Neuronal stem cell (in vitro differentiated cells): ENCODE measurements around the gene RBMX.

Experiments used
- DNase-seq: peaks from one replicate; pipeline ENCODE4 v3.0.0-alpha.2; 2013; ENCODE audit warnings: low spot score
- H2AFZ ChIP-seq: one replicate; pipeline ENCODE4 v1.6.1; 2013; ENCODE audit warnings: mild to moderate bottlenecking, low read length, inconsistent platforms
- H2AK5ac ChIP-seq: 2 replicates; pipeline ENCODE4 v1.6.1; 2013; ENCODE audit warnings: low read depth, mild to moderate bottlenecking, inconsistent platforms, low read length, moderate library complexity, mixed read lengths
- H2BK120ac ChIP-seq: 2 replicates; pipeline ENCODE4 v1.6.1; 2013; ENCODE audit warnings: low read depth, mild to moderate bottlenecking, inconsistent platforms, low read length, moderate library complexity, mixed read lengths
- H2BK12ac ChIP-seq: one replicate; pipeline ENCODE4 v1.6.1; 2013; ENCODE audit warnings: low read length, inconsistent platforms
- H2BK15ac ChIP-seq: 2 replicates; pipeline ENCODE4 v1.6.1; 2013; ENCODE audit warnings: mild to moderate bottlenecking, low read length, inconsistent platforms, mixed read lengths
- H2BK5ac ChIP-seq: one replicate; pipeline ENCODE4 v1.6.1; 2013; ENCODE audit warnings: inconsistent platforms, mild to moderate bottlenecking, low read length, moderate library complexity
- H3K14ac ChIP-seq: one replicate; pipeline ENCODE4 v1.6.1; 2013; ENCODE audit warnings: low read length, inconsistent platforms
- H3K18ac ChIP-seq: 2 replicates; pipeline ENCODE4 v1.6.1; 2013; ENCODE audit warnings: low read length, inconsistent platforms
- H3K23ac ChIP-seq: 2 replicates; pipeline ENCODE4 v1.6.1; 2013; ENCODE audit warnings: low read depth, mild to moderate bottlenecking, mixed read lengths, low read length, inconsistent platforms; ENCODE audit not compliant: poor library complexity
- H3K27ac ChIP-seq: replicated peaks from 3 replicates; pipeline ENCODE4 v1.5.1; 2013; ENCODE audit warnings: low read length, inconsistent platforms
- H3K27me3 ChIP-seq, 3 experiments: 2 replicates each; pipeline ENCODE4 v1.6.1; 2013; ENCODE audit warnings: low read length in 3 of 3, mild to moderate bottlenecking in 2 of 3, inconsistent platforms in 1 of 3, low read depth in 1 of 3, mixed read lengths in 1 of 3, moderate library complexity in 1 of 3; ENCODE audit not compliant: control insufficient read depth in 3 of 3, insufficient read depth in 3 of 3
- H3K36me3 ChIP-seq, 2 donors: replicated peaks in 1 of 2; 2 replicates each; pipeline ENCODE4 v1.6.1; 2013; ENCODE audit warnings: low read length in 2 of 2; ENCODE audit not compliant: control insufficient read depth in 2 of 2, insufficient read depth in 2 of 2
- H3K4ac ChIP-seq: 2 replicates; pipeline ENCODE4 v1.6.1; 2013; ENCODE audit warnings: inconsistent platforms, mild to moderate bottlenecking, low read length, moderate library complexity
- H3K4me1 ChIP-seq, 2 donors: 1 replicate in 1 of 2; 2 replicates in 1 of 2; pipeline ENCODE4 v1.6.1; 2013; ENCODE audit warnings: low read length in 2 of 2, low read depth in 1 of 2; ENCODE audit not compliant: control insufficient read depth in 2 of 2, insufficient read depth in 1 of 2
- H3K4me2 ChIP-seq: one replicate; pipeline ENCODE4 v1.6.1; 2013; ENCODE audit warnings: mild to moderate bottlenecking, low read length, inconsistent platforms; ENCODE audit not compliant: insufficient read depth, poor library complexity, severe bottlenecking
- H3K4me3 ChIP-seq, 2 donors: 2 replicates each; pipeline ENCODE4 v1.5.1; 2013; ENCODE audit warnings: low read length in 2 of 2, mild to moderate bottlenecking in 2 of 2, inconsistent platforms in 1 of 2, moderate library complexity in 1 of 2
- H3K79me1 ChIP-seq: one replicate; pipeline ENCODE4 v1.6.1; 2013; ENCODE audit warnings: low read depth, mild to moderate bottlenecking, inconsistent platforms, low read length, moderate library complexity
- H3K9ac ChIP-seq: one replicate; pipeline ENCODE4 v1.6.1; 2013; ENCODE audit warnings: mild to moderate bottlenecking, low read depth, low read length, inconsistent platforms; ENCODE audit not compliant: poor library complexity
- H3K9me3 ChIP-seq, 2 donors: replicated peaks in 1 of 2; 2 replicates each; pipeline versions ENCODE3 to v1.6.1; 2013; ENCODE audit warnings: low read length in 2 of 2, mild to moderate bottlenecking in 2 of 2, inconsistent platforms in 1 of 2, low read depth in 1 of 2, mixed read lengths in 1 of 2, moderate library complexity in 1 of 2; ENCODE audit not compliant: control insufficient read depth in 2 of 2, insufficient read depth in 1 of 2
- H4K8ac ChIP-seq: one replicate; pipeline ENCODE4 v1.6.1; 2013; ENCODE audit warnings: low read depth, mild to moderate bottlenecking, inconsistent platforms, low read length, moderate library complexity
- H4K91ac ChIP-seq: one replicate; pipeline ENCODE4 v1.6.1; 2013; ENCODE audit warnings: low read length, low read depth, mild to moderate bottlenecking, inconsistent platforms; ENCODE audit not compliant: poor library complexity
- WGBS, 2 donors: extraction: QIAGEN DNeasy Blood & Tissue Kit; methylation state at CpG; one replicate each; pipeline ENCODE4 v1.1.7; 2013; ENCODE audit warnings: missing lambda C conversion rate in 2 of 2, mixed read lengths in 1 of 2; ENCODE audit not compliant: insufficient read length in 2 of 2, insufficient replicate concordance in 1 of 2; ENCODE audit errors: extremely low coverage in 2 of 2; 5-methylcytosine and 5-hydroxymethylcytosine counted together

RBMX gene

GRCh38 chrX:136862546-136862945, 18.0 kb downstream of the RBMX start:
- Histone ChIP-seq H3K18ac (no peak overlapping the region), H2BK120ac (no peak overlapping the region), H2AFZ (no peak overlapping the region), H3K14ac (no peak overlapping the region), H3K9me3 (no peaks in the 10 kb centered on the region), H2BK5ac (no peak overlapping the region), H2AK5ac (no peak overlapping the region), H3K27me3 (no peaks in the 10 kb centered on the region), H3K4me2 (no peak overlapping the region), H3K4me1 (no peaks in the 10 kb centered on the region), H3K36me3 (peaks cover 23 to 90% of the 10 kb centered on the region in 2 donors), H3K9ac (no peak overlapping the region), H3K4ac (no peak overlapping the region), H3K4me3 (no peak overlapping the region), H4K91ac (no peak overlapping the region), H4K8ac (no peak overlapping the region), H3K27ac (no peak overlapping the region), H2BK12ac (no peak overlapping the region), H2BK15ac (no peak overlapping the region), H3K23ac (no peak overlapping the region), H3K79me1 (peaks cover 2% of the 10 kb centered on the region)
- no peak for DNase-seq
- no CpG with 5 or more reads among the region's 5 CpGs for WGBS, 2 donors

- Histone ChIP-seq H3K9me3 (no peaks in the 10 kb centered on the region), H2AK5ac (no peak overlapping the region), H2BK15ac (no peak overlapping the region), H2BK120ac (no peak overlapping the region), H3K79me1 (peaks cover 2% of the 10 kb centered on the region), H3K14ac (no peak overlapping the region), H4K91ac (no peak overlapping the region), H3K23ac (no peak overlapping the region), H4K8ac (no peak overlapping the region), H2BK12ac (no peak overlapping the region), H3K36me3 (peaks cover 24 to 88% of the 10 kb centered on the region in 2 donors), H3K4me1 (no peaks in the 10 kb centered on the region), H2AFZ (no peak overlapping the region), H3K18ac (no peak overlapping the region), H3K4me2 (no peak overlapping the region), H3K27ac (no peak overlapping the region), H3K4me3 (no peak overlapping the region), H3K27me3 (no peaks in the 10 kb centered on the region), H3K4ac (no peak overlapping the region), H3K9ac (no peak overlapping the region), H2BK5ac (no peak overlapping the region)
- no peak for DNase-seq
- no CpG with 5 or more reads among the region's 1 CpG for WGBS, 2 donors
These were observed 18.6 kb downstream of the RBMX start for GRCh38 chrX:136861877-136862276.

GRCh38 chrX:136858007-136858756, 22.3 kb downstream of the RBMX start:
- no peak overlapping the region for H3K9ac ChIP-seq
- H3K4ac ChIP-seq: no peak overlapping the region
- no peak overlapping the region for H2BK12ac ChIP-seq
- H3K27me3 ChIP-seq: no peaks in the 10 kb centered on the region
- no peak overlapping the region for H2BK15ac ChIP-seq
- no peak overlapping the region for H2BK5ac ChIP-seq
- H3K14ac ChIP-seq: no peak overlapping the region
- no peaks in the 10 kb centered on the region for H3K9me3 ChIP-seq
- H3K23ac ChIP-seq: no peak overlapping the region
- no CpG with 5 or more reads among the region's 4 CpGs for WGBS, 2 donors
- H2BK120ac ChIP-seq: no peak overlapping the region
- H2AK5ac ChIP-seq: no peak overlapping the region
- H3K4me2 ChIP-seq: no peak overlapping the region
- no peaks in the 10 kb centered on the region for H3K4me1 ChIP-seq
- no peak for DNase-seq
- H4K91ac ChIP-seq: no peak overlapping the region
- no peak overlapping the region for H4K8ac ChIP-seq
- H3K36me3 ChIP-seq: peaks cover 26 to 90% of the 10 kb centered on the region in 2 donors
- no peak overlapping the region for H3K18ac ChIP-seq
- H3K27ac ChIP-seq: no peak overlapping the region
- peaks cover 2% of the 10 kb centered on the region for H3K79me1 ChIP-seq
- H3K4me3 ChIP-seq: no peak overlapping the region
- H2AFZ ChIP-seq: no peak overlapping the region

GRCh38 chrX:136856551-136856950, 24.0 kb downstream of the RBMX start:
- H4K8ac ChIP-seq: no peak overlapping the region
- no CpG with 5 or more reads among the region's 6 CpGs for WGBS, 2 donors
- H2BK5ac ChIP-seq: no peak overlapping the region
- no peak overlapping the region for H3K9ac ChIP-seq
- DNase-seq: no peak
- H2BK15ac ChIP-seq: no peak overlapping the region
- no peak overlapping the region for H2AFZ ChIP-seq
- H3K27me3 ChIP-seq: no peaks in the 10 kb centered on the region
- no peak overlapping the region for H3K4ac ChIP-seq
- H3K4me1 ChIP-seq: no peaks in the 10 kb centered on the region
- no peak overlapping the region for H3K18ac ChIP-seq
- H3K4me2 ChIP-seq: no peak overlapping the region
- H3K4me3 ChIP-seq: no peak overlapping the region
- H3K27ac ChIP-seq: no peak overlapping the region
- no peak overlapping the region for H2BK12ac ChIP-seq
- H3K36me3 ChIP-seq: peaks cover 17 to 86% of the 10 kb centered on the region in 2 donors
- no peaks in the 10 kb centered on the region for H3K9me3 ChIP-seq
- no peak overlapping the region for H2BK120ac ChIP-seq
- H4K91ac ChIP-seq: no peak overlapping the region
- H3K14ac ChIP-seq: no peak overlapping the region
- H3K23ac ChIP-seq: no peak overlapping the region
- H3K79me1 ChIP-seq: peaks cover 2% of the 10 kb centered on the region
- no peak overlapping the region for H2AK5ac ChIP-seq
